Esophagus muscularis mucosa (tissue), 4 donors: ENCODE data around the gene IL7R. TPM values are rescaled to one million over a fixed set of nuclear protein-coding genes. Genes with fewer than 3 reads are reported as not detected.

ENCODE experiments used
- DNase-seq: peaks from one replicate; pipeline ENCODE4 v3.0.0-alpha.2; 2017; ENCODE audit errors: extremely low spot score
- H3K27ac ChIP-seq, 4 donors: fragments of 200-600 bp; sonication (generic); replicated peaks in 1 of 4; 1 replicate in 3 of 4; 2 replicates in 1 of 4; pipeline ENCODE4 v1.5.1; 2016 to 2019; ENCODE audit warnings: mild to moderate bottlenecking in 1 of 4
- H3K27me3 ChIP-seq, 4 donors: fragments of 200-600 bp; sonication (generic); one replicate each; pipeline versions ENCODE4 v1.5.1 to v1.6.0; 2016 to 2019
- H3K36me3 ChIP-seq, 4 donors: fragments of 200-600 bp; sonication (generic); one replicate each; pipeline ENCODE4 v1.5.1; 2016 to 2019
- H3K4me1 ChIP-seq, 4 donors: fragments of 200-600 bp; sonication (generic); one replicate each; pipeline ENCODE4 v1.5.1; 2016 to 2019
- H3K4me3 ChIP-seq, 4 donors: fragments of 200-600 bp; sonication (generic); 1 replicate in 2 of 4; 2 replicates in 2 of 4; pipeline ENCODE4 v1.5.1; 2016 to 2019; ENCODE audit warnings: mild to moderate bottlenecking in 4 of 4, moderate library complexity in 1 of 4
- H3K9me3 ChIP-seq, 4 donors: fragments of 200-600 bp; sonication (generic); 1 replicate in 3 of 4; 2 replicates in 1 of 4; pipeline ENCODE4 v1.5.1; 2016 to 2019
- EP300 ChIP-seq: sonication (generic); formaldehyde crosslinking; IDR thresholded peaks from one replicate; pipeline ENCODE4 v1.6.1; 2017; ENCODE audit warnings: antibody characterized with exemption
- POLR2A ChIP-seq: fragments of 450-650 bp; IDR thresholded peaks from one replicate; pipeline ENCODE4 v1.6.1; 2017; ENCODE audit warnings: antibody characterized with exemption, moderate library complexity, mild to moderate bottlenecking, low read depth
- POLR2AphosphoS5 ChIP-seq, 2 donors: sonication (generic); formaldehyde crosslinking; IDR thresholded peaks; one replicate each; pipeline ENCODE4 v1.6.1; 2017; ENCODE audit warnings: antibody characterized with exemption in 2 of 2
- WGBS: methylation state at CpG from one replicate; pipeline ENCODE4 v1.1.5; 2018; 5-methylcytosine and 5-hydroxymethylcytosine counted together
- intact Hi-C: fragments of 100-400 bp; cut with DNase I; formaldehyde crosslinking; loops from one replicate; pipeline ENCODE4 v1.15.1; 2023
- total RNA-seq, 4 donors: library from RNA; depleted of rRNA; stranded (reverse); fragments of >200 nt; gene quantifications; one replicate each; pipeline versions ENCODE4 v1.1.0 to v1.2.1, GENCODE V29; 2016
- TF ChIP-seq, protein P1 (sequence below), 3 experiments: fragments of 200-600 bp in 2 of 3; fragments of 450-650 bp in 1 of 3; sonication (generic) in 2 of 3; IDR thresholded peaks; one replicate each; pipeline ENCODE4 v1.5.1; 2017 to 2019; ENCODE audit warnings: antibody characterized with exemption in 3 of 3, mild to moderate bottlenecking in 2 of 3, moderate library complexity in 1 of 3

IL7R gene, protein sequence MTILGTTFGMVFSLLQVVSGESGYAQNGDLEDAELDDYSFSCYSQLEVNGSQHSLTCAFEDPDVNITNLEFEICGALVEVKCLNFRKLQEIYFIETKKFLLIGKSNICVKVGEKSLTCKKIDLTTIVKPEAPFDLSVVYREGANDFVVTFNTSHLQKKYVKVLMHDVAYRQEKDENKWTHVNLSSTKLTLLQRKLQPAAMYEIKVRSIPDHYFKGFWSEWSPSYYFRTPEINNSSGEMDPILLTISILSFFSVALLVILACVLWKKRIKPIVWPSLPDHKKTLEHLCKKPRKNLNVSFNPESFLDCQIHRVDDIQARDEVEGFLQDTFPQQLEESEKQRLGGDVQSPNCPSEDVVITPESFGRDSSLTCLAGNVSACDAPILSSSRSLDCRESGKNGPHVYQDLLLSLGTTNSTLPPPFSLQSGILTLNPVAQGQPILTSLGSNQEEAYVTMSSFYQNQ
- 10 to 100 TPM in 1 of 4 donors, 1 to 10 TPM in 3; 2.8 to 10.6 (median 4.1) TPM for total RNA-seq

DNA sequence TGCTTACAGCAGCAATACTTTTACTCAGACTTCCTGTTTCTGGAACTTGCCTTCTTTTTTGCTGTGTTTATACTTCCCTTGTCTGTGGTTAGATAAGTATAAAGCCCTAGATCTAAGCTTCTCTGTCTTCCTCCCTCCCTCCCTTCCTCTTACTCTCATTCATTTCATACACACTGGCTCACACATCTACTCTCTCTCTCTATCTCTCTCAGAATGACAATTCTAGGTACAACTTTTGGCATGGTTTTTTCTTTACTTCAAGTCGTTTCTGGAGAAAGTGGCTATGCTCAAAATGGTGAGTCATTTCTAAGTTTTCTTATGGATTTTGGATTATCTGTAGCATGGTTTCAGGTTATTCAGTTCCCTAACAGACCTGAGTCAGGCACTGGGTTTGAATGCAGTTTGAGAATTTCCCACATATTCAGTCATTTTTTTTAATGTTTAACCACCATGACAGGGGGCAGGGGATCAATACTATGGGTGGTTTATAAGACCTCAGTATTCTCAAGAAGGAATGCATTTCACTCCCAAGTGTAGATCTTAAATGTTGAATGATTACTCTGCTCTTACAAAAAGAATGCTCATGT lies at the start of gene IL7R:
IL7R (plus strand) TSS at position 127 of the 587 bp plus-strand sequence; CDS start at position 214, 87 bp downstream.
- Histone ChIP-seq H3K4me3 (no peak within 1 kb of the TSS), H3K4me1 (peaks cover under 1 to 24% (median 9%) of the 10 kb centered on the region in 4 donors), H3K9me3 (no peaks in the 10 kb centered on the region), H3K27me3 (no peaks in the 10 kb centered on the region), H3K27ac (no peak within 1 kb of the TSS), H3K36me3 (no peaks in the 10 kb centered on the region)
- intact Hi-C loops: no loop called here
- 46% methylated on average over 1 of the region's 1 CpG for WGBS
- DNase-seq: no peak
- no peak for TF ChIP-seq POLR2AphosphoS5 (IDR thresholded peaks at IDR 0.05)
- TF ChIP-seq, protein P1, sequence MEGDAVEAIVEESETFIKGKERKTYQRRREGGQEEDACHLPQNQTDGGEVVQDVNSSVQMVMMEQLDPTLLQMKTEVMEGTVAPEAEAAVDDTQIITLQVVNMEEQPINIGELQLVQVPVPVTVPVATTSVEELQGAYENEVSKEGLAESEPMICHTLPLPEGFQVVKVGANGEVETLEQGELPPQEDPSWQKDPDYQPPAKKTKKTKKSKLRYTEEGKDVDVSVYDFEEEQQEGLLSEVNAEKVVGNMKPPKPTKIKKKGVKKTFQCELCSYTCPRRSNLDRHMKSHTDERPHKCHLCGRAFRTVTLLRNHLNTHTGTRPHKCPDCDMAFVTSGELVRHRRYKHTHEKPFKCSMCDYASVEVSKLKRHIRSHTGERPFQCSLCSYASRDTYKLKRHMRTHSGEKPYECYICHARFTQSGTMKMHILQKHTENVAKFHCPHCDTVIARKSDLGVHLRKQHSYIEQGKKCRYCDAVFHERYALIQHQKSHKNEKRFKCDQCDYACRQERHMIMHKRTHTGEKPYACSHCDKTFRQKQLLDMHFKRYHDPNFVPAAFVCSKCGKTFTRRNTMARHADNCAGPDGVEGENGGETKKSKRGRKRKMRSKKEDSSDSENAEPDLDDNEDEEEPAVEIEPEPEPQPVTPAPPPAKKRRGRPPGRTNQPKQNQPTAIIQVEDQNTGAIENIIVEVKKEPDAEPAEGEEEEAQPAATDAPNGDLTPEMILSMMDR (IDR thresholded peaks at IDR 0.05): no peak
- TF ChIP-seq POLR2A: no peak
- TF ChIP-seq EP300: no peak

GRCh38 chr5:35810601-35811000 lies 46.1 kb upstream of the IL7R start:
- H3K27ac ChIP-seq: no peak overlapping the region

DNA sequence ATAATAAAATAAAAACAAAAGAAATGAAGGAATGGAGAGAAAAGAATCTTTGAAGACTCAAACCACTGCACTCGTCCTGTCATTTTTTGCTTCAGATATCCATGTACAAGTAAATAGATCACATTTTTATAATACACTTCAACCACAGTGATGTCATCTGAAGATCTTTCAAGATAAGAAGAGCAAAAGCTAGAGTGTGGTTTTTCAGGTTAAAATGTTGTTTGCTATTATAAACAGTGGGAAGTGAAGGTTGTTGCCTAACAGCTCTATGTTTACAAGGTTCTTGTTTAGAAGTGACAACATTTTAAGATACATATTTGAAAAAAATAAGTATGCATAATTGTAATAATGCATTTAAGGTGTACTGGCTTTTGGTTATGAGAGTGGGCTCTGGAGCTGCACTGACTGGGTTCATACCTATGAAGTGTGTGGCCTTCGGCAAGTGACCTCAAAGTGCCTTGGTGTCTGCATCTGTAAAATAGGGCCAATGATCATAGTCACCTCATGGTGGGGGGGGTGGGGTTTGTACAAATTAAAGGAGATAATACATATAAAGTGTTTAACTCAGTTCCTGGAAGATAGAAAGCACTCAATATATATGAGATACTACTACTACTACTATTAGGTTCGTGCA lies 45.5 kb upstream of the IL7R start:
- H3K27me3 ChIP-seq: no peaks in the 10 kb centered on the region
- no peak for DNase-seq
- no peak overlapping the region for H3K4me3 ChIP-seq
- no peaks in the 10 kb centered on the region for H3K36me3 ChIP-seq
- no peaks in the 10 kb centered on the region for H3K9me3 ChIP-seq
- no peak overlapping the region for H3K27ac ChIP-seq
- TF ChIP-seq POLR2AphosphoS5 (IDR thresholded peaks at IDR 0.05) (no peak), EP300 (no peak), POLR2A (no peak)
- TF ChIP-seq, protein P1 (IDR thresholded peaks at IDR 0.05): no peak
- no peaks in the 10 kb centered on the region for H3K4me1 ChIP-seq
- WGBS: 85% methylated on average over 3 of the region's 3 CpGs
- intact Hi-C loops: no loop called here

More at GRCh38 chr5:35810601-35811000, 46.1 kb upstream of the IL7R start:
- Histone ChIP-seq H3K36me3 (no peaks in the 10 kb centered on the region), H3K9me3 (no peaks in the 10 kb centered on the region), H3K4me1 (no peaks in the 10 kb centered on the region), H3K4me3 (no peak overlapping the region), H3K27me3 (no peaks in the 10 kb centered on the region)
- no peak for TF ChIP-seq POLR2A
- intact Hi-C loops: no loop called here
- no peak for DNase-seq

DNA sequence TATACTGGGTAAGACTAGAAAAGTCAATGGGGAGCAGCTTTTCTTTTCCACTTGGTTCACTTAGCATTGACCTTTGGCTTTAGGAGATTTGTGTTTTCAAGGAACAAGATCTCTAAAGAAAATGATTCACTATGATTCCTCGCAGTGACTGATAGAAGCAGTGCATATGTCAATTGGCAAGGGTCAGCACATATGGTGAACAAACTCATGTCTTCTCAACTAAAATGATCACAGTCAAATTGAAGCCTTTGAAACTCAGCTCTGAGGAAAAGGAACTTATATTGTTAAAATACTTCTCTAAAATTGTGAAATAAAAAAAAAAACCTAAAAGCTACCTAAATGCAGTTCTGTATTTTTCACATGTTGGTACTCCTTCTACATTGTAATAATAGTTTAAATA lies 43.2 kb upstream of the IL7R start:
- Histone ChIP-seq H3K27me3 (no peaks in the 10 kb centered on the region), H3K4me3 (no peak overlapping the region), H3K36me3 (no peaks in the 10 kb centered on the region), H3K9me3 (no peaks in the 10 kb centered on the region), H3K27ac (no peak overlapping the region), H3K4me1 (no peaks in the 10 kb centered on the region)
- TF ChIP-seq, protein P1 (IDR thresholded peaks at IDR 0.05): no peak
- TF ChIP-seq POLR2A: no peak
- TF ChIP-seq EP300: no peak
- TF ChIP-seq POLR2AphosphoS5 (IDR thresholded peaks at IDR 0.05): no peak
- no peak for DNase-seq
- 84% methylated on average over 1 of the region's 1 CpG for WGBS
- intact Hi-C loops: no loop called here
